HTERT RPE-1 (cell line): ENCODE measurements around the gene MFSD6.

Experiments
- in situ Hi-C: fragments of 300-500 bp; cut with MboI; formaldehyde crosslinking; loops from 4 replicates; pipeline ENCODE4 v1.14.3; 2020; ENCODE audit warnings: low sequenced_read_pairs

The MFSD6 gene

DNA sequence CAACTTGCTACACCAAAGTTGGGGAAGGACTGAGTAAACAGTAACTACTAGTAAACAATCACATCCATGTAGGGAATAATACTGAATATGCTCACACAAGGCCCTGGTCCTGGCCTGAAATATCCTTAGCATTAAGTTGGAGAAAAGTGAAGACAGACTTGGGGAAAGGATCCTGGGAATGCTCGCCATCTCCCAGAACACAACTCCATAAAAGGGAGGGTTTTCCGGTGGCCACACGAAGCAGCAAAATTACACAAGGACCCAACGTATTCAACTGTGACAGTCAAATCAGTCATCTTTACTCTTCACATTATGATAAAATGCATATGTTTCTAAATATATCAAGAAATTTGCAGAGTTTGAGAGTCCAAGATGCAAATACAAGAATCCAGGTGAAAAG, 119.1 kb downstream of the MFSD6 start:
- in situ Hi-C loops = no loop called here

DNA sequence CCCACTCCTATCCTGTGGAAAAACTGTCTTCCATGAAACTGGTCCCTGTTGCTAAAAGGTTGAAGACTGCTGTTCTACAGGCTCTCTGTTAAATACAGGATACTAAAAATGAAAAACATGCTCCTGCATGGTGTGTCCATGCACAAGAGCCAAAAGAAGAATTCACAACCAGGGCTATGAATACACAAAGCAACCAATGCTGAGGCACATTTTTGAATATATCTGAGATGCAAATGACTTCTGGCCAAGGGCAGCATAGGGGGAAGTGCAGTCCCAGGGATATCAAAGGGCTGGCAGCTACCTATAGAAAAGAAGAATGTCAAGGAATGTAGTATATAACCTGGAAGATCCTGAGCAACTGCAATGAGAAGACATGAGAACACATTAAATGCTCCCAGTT, 119.8 kb downstream of the MFSD6 start:
- in situ Hi-C loops = no loop called here

DNA sequence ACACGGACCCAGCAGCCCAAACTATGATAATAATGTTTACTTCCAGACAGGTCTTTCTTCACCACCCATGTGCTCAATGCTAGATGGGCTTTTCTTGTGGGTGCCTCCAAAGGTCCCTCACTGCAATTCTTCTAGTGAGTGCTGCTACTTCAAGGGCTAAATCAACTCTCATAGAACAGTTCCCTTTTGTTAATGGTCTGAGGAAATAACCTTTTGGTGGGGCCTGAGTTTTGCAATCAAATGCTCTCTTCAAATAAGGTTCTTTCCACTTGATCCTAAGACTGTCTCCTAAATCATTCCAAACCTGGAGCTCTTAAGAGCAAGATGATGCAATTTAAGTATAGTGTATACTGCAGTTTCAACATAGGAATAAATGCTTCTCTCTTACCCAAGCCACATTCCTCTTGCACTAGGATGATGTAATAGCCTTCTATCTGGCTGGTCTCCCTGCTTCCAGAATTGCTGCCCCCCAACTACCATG, 120.4 kb downstream of the MFSD6 start:
- in situ Hi-C loops = no loop called here

DNA sequence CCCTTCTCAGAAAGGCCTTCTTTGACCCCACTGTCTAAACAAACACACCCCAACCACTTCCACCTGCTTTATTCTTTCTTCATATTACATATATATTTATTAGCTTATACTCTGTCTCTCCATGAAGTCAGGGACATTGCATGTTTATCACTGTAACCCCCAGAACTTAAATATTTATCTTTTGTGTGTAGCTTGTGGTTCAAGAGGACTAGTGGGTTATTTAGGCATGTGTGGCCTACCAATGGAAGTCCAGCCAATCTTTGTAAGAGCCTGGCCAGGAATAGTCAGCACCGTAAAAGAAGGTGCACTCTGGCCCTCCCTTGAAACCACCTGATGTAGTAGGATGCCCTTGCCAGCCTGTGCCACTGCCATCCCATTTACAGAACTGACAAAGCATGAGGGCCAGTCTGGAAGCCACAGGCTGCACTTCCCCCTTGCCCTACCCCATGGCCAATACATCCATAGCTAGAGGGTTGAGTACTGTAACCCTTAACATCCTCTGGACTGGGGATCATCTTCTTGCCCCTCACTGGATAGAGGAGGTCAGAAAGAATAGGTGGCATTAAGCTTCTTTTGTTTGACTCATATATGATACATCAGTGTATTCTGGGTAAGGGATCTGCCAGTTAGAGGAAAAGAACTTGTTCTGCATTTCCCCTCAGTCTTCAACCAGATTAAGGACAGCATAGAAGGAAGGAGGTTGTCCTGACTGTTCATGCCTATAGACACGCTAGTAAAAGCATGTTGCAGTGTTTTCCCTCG, 121.5 kb downstream of the MFSD6 start:
- in situ Hi-C loops = no loop called here

DNA sequence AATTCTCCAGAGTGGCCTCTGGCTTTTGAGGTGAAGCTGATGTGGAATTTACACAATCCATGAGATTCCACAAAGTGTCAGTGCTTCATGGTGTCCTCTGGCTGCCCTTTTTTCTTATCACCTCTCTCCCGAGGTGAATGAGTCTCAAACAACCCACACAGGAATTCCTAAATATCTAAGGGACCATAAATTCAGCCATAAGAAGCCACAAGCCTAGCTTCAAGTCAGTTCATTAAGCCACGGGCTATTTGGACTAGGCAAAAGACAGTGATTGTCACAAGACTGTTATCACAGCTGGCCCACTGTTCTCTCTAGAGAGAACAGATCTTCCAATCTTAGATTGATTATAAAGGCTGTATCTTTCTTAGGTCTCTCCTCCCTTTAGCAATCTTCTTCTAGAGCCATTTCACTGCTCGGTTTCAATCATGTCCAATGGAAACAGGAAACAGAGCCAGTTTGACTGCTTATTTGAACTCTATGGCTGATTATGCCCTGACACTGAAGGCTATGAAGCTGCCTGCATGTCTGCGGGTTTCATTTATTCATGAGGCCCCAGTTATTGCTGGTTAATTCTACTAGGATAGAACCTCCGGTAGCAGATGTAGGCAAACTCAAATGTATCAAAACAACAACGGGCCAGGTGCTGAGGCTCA, 122.2 kb downstream of the MFSD6 start:
- in situ Hi-C loops = no loop called here

DNA sequence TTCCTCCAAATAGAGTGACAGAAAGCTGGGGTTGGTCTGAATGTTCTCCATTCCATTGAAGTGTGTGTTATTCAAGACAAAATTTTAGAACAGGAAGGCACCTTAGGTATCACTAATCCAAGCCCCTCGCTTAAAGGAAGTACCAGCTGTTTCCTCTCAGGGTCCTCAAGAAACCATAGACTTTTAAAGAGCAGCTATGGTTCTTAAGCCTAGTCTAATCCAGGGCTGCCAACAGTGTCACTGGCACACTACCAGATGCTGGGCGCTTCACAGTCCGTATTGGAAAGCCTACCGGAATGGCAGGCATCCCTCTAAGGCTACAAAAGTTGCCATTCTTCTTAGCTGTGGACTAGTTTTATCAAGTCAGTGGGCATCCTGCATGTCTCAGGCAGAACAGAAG, 124.4 kb downstream of the MFSD6 start:
- in situ Hi-C loops = no loop called here

DNA sequence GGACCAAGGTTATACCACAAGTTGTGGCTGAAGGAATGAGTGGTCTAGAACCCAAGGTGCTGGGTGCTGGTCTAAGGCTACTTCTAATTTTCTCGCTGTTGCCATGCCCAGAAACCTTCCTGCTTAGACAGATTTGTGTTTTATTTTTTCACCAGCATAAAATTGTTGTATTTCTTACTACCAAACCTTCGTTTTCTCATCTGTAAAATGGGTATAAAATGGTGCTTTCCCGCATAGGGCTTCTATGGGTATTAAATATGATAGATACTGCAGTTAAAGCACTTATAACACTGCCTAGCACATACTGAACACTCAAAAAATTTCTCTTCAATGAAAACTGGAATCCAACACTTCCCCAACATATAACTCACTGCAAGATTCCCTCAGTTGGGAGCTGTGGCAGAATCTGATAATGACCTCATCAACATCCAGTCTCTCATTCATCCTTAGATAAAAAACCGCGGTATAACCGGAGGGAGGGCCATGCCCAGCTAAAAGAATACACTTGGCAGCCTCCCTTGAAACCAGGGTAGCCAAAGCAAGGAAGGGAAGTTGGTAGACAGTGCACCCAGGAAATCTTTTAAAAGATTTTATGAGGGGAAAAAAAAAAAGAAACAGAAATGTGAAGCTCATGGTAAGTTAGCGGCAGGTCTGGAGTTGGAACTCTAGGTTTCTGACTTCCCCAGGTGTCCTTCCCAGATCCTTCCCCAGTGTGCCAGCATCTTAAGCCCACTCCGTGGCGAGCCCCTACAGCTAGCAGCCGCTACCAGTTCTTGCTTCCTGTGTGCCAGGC, 125.2 kb downstream of the MFSD6 start:
- in situ Hi-C loops = no loop called here

DNA sequence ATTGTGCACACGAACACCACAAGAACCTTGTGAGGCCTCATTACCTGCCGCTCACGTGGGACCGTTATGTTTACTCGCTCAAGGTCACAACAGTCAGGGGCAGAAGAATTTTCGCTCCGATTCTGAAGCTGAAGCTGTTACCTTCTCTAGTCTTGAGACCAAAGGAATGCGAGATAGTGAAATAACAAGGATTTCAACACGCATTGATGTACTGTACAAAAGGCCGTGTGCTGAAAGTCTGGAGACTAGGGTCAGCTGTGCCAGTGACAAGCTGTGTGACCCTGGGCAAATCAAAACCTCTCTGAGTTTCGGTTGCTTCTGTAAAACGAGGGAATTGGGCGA, 125.8 kb downstream of the MFSD6 start:
- in situ Hi-C loops = no loop called here

DNA sequence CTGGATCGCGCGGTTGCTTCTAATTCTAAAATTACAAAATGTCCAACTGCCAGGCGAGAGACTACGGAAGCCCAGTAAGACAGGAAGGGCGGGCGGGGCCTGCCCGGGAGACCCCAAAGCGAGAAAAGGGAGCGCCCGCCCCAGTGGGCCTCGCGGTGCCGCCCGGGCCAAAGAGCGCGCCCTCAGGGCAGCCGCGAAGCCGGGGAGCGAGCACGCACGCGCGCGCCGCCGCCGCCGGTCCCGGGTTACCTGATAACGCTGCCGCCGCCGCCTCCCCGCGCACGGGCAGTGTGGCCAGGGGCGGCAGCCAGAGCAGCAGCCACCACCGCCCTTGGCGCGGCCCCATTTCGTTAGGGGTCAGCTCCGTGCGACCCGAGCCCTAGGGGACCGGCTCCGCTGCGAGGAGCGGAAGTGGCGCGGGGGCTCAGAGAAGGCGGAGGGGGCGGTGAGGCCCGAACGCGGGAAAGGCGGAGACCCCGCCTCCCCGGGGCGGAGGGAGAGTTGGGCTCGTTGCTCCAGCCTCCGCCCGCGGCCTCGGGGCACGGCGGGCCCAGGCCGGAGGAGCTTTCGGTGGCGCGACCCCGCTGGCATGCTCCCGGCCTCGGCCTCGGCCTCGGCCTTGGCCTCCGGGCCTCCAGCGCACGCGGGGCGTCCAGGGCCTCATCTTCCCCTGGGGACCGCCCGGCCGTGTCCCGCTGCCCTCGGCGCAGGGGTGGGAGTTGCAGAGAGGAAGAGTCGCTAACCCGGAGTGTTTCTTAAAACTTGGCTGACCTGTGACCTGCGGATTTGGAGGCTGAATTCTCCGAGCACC, 126.4 kb downstream of the MFSD6 start, which contains the start of gene NEMP2:
Gene NEMP2, minus strand, starts transcription at position 413 of the 811 bp plus-strand sequence. Its CDS starts 67 bp downstream, at position 346.
- in situ Hi-C loops = no loop called here

DNA sequence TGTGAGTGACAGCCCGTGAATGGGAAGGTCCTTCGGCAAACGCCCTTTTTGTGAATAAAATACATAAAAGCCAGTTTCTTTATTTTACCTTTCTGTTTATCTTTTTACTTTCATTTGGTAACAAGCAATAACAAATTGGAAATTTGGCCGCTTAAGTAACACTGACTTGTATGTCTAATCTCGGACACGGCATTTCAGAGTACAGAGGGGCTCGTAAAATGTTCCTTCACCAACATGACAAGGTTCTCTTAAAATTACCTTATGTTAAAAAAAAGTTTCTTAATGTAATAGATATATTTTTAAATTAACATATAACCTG, 126.9 kb downstream of the MFSD6 start:
- in situ Hi-C loops = no loop called here

DNA sequence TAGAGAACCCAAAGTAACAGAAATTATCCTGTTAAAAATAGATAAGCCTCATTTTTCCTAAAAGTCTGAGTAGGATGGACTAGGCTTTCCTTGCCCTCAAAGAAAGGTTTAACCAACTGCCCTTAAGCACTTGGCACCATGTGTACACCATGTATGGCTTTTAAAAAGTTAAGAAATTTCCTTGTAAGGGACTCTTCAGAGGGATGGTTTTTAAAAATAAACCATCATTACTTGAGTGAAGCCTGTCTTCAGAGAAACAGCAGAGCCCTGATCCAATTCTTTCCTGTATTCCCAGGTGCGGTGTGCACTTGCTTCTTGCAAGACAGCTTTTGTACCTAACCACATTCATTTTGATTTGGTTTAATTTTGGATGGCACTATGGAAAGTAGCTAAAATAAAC, 127.4 kb downstream of the MFSD6 start:
- in situ Hi-C loops = no loop called here

DNA sequence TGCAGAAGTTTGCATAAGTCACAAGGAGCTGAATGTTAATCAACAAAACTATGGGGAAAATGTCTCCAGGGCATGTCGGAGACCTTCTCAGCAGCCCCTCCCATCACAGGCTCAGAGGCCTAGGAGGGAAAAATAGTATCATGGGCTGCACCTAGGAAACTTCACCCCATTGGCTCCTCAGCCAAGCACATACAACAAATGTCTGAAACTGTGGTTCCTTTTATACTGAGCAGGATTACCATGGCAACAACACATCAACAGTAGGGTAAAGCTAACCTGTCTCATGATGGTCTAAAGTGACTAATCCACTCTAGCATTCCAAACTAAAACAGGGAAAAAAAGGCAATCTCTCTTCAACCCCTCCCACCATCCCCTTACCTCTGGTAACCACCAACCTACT, 129.6 kb downstream of the MFSD6 start:
- in situ Hi-C loops = no loop called here

DNA sequence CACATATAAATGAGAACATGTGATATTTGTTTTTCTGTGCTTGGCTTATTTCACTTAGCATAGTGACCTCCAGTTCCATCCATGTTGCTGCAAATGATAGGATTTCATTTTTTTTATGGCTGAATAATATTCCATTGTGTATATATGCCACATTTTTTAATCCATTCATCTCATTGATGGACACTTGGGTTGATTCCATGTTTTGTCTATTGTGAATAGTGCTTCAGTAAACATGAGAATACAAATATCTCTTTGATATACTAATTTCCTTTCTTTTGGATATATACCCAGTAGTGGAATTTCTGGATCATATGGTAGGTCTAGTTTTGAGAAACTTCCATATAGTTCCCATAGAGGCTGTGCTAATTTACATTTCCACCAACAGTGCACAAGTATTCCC, 130.0 kb downstream of the MFSD6 start:
- in situ Hi-C loops = no loop called here

DNA sequence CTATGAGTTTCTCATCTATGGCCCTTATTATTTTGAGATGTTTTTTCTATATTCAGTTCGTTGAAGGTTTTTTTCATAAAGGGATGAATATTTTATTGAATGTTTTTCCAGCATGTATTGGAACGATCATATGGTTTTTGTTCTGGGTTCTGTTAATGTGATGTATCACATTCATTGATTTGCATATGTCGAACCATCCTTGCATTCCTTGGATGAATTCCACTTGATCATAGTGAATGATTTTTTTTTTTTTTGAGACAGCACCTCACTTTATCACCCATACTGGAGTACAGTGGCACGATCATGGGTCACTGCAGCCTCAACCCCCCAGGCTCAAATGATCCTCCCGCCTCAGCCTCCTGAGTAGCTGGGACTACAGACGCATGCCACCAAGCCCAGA, 131.9 kb downstream of the MFSD6 start:
- in situ Hi-C loops = no loop called here

DNA sequence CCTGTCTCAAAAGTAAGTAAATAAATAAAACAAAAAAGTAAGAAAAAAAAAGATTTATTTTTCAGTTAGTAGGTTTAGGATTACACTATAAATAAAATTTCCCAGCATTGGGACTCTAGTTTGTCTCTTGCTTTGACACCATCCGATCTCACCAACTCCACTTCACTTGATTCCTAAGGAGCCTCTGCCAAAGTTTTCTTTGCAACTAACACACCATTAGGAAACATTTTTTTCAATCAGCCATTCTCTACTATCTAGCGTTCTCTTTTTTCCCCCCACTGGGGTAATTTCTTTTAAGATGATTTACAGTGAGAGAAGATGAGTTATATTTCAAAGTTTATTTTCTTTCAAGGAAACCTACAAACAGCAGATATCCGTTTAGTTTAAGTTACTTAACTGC, 136.9 kb downstream of the MFSD6 start:
- in situ Hi-C loops = no loop called here

DNA sequence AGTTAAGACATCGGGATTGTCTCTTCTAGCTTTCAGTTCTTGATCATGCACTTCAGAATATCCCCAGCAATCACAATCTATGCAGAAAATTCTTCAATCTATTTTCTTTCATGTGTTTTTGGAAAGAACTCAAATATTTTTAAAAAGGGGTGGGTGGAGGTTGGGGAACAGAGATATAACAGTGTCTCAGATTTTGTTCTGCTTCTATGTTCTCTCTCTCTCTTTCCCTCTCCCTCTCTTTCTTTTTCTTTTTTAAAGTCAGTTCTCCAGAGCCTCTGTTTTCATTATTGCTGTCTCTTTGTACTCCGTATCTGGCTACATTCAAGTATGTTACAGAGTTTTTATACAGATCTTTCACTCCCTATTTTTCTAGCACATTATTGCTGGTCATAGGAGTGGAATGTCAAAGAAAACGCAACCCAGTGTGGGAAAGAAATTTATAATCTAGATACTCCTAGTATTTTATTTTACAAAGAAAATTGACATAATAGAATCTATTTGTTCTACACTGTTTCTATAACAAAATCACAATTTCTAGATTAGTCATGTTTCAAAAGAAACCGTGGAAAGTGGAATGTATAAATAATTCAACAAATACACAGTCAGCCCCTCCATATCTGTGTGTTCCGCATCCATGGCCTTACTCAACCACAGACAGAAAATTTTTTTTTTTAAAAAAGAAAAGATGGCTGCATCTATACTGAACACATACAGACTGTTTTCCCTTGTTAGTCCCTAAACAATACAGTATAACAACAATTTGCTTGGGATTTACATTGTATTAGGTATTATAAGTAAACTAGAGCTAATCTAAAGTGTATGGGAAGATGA, 137.6 kb downstream of the MFSD6 start:
- in situ Hi-C loops = no loop called here

DNA sequence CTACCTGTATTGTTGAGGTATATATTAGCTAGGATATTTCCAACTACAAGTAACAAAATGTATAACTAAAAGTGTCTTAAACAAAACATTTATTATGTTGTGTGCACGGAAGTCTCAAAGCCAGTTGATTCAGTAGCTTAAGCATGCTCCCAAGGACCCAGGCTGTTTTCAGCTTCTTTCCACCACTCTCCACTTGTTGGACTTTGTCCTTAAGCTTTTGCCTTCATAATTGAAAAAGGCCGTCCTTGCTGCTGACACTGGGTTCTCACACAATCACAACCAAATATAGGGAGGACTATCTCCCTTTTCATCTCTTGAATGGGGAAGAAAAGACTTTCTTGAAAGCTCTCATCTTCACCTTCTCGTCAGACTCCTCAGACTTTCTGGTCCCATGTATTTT, 138.6 kb downstream of the MFSD6 start:
- in situ Hi-C loops = no loop called here

DNA sequence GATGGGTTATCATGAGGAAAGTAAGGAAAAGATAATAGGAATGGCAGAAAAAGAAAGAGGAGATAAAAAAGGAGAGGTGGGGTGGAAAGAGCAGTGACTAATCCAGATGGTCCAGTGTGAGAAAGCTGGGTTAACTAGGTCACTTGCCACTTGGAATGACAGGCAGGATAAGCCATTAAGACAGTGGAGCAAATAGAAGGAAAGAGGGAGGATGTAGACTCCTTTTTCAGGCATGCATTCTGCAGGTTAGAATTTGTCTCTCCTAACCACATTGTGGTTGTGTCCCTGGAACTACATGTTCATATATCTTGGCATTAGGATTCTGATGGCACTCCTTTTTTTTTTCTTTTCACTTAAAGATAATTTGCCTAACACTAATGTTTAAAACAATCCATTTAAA, 139.7 kb downstream of the MFSD6 start:
- in situ Hi-C loops = no loop called here

DNA sequence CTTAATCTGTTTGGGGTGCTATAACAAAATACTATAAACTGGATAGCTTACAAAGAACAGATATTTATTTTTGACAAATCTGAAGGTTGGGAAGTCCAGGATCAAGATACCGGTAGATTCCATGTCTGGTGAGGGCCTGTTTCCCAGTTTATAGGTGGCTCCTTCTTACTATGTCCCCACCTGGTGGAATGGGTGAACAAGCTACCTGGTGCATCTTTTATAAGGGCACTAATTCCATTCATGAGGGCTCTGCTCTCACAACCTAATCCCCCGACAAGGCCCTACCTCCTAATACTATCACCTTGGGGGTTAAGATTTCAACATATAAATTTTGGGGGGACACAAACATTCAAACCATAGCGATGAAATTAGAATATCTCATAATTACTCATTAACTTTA, 142.0 kb downstream of the MFSD6 start:
- in situ Hi-C loops = no loop called here
